ENCODE data around the gene HYI.
"Not testable (repeated sequence)": the region's sequence is repeated elsewhere in the genome, so short reads cannot be mapped to it uniquely, and the experiment has no call there.

HYI gene, protein sequence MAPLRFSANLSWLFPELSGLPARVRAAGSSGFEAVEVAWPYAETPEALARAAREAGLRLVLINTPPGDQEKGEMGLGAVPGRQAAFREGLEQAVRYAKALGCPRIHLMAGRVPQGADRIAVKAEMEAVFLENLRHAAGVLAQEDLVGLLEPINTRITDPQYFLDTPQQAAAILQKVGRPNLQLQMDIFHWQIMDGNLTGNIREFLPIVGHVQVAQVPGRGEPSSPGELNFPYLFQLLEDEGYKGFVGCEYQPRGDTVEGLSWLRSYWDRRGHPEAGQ

DNA sequence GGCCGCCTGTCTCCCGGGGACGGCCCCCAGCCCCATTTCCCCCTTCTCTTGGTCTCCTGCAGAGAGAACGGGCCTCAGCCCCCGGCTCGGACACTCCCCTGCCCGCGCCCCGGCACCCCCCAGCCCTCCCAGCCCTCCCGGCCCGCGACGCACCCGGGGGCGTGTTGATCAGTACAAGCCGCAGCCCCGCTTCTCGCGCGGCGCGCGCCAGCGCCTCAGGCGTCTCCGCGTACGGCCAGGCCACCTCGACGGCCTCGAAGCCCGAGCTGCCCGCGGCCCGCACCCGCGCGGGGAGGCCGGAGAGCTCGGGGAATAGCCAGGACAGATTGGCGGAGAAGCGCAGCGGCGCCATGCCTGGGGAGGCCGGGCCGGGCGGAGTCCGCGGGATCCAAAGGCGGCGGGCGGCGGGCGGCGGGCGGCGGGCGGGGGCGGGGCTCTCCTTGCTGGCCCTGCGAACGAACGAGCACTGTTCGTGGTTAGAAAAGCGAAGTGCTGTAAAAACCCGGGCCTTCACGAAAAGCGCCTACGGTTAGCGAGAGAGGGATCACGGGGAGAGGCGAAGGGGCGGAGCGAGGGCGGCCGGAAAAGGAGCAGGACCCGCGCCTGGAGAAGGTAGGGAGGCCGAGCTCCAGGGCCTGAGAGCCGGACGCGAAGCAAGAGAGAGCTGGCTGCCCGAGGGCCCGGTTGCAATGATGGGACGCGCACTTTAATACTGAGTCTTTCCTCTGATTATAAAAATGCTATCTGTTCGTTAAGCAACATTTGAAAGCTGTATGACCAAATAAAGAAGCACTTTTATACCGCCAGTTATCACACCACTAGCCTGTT lies at the start of gene HYI:
TSS of gene HYI (minus strand) at position 490 of the 828 bp plus-strand sequence. CDS start at position 352, 138 bp downstream.
- DNase-seq, result peak; percentile 48

GRCh38 chr1:43501806-43502205 lies 48.1 kb upstream of the HYI start:
- not testable (repeated sequence) for DNase-seq

DNA sequence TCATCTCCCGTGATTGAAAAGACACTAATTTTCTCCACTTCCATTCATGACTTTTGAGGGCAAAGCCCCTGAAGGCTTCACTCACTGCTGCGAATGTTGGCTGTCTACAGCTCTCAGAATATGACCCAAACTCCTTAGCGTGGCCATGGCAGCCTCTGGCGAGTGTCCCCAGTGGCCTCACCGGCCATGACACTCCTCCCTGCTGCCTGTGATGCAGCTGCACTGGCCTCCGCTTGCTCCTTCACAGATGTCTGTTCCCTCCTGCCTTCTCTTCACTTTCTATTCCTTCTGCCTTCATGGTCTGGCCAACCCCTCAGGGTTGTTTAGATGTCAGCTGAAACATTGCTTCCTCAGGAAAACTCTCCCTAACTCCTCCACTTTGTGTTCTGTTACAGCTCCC lies 46.2 kb upstream of the HYI start:
- DNase-seq, result no peak

DNA sequence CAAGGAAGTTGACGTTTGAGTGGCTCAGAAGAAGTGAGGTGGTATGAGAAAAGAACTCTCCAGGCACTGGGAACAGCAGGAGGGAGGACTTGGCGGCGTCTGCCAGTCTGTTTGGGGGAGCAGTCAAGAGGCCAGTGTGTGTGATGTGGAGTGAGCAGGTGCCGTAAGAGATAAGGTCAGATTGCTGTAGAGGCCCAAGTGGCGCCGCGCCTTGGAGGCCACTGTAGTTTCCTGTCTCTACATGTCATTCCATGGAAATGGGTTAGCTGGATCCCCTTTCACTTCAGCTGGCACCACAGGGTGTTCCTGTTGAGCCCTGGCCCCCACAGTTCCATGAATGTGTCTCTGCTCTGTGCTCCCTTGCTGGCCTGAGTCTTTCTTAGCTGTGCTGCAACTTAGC lies 41.5 kb upstream of the HYI start:
- no peak for DNase-seq

DNA sequence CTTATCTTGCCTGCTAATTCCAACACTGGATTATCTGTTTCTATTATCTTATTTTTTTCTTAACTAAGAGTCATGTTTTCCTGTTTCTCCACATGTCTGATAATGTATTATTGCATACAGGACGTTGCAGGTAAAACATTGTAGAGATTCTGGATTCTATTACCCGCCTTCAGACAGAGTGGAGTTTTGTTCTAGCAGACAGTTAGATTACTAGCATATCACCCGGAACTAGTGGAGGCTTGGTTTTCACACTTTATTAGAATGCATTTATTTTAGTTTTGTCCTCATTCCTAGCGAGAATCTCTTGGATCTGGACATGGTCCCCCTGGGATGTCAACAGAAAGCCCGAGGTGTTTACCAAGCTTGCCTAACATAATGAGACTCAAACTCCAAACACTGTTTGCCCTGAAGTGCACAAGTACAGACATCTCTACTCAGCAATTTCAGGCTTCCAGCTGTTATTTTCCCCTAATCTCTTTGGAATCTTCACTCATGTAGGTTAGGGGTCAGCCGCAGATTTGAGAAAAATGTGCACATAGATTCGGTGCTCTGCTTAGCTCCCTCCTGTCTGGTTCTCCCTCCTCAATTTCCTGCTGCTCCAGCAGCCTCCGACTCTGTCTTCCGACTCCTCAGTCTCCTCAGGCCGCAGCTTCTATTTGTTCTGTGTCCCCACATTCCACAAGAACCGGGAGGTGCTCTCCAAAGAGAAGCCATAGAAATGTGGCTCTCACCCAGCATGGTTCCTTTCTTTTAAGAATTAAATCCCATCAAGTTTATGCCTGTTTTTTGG lies 40.1 kb upstream of the HYI start:
- no peak for DNase-seq

DNA sequence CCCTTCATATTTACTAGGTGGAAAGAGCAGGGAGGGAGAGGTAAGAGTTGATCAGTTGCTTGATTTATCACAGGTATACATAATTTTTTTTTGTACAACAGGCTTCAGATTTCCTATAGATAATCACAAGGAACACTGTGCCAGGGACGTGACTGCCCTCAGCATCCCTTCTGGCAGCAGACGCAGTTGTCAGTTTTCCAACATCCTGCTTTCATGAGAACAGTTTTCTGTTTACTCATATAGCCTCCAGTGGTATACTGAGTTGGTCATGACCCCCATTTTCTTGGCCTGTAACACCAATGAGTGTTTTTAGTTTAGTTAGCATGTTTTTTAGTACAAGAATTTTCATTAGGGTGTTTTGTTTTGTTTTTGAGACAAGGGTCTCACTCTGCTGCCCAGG lies 39.1 kb upstream of the HYI start:
- DNase-seq, result no peak

- no peak for DNase-seq
Measured at GRCh38 chr1:43491061-43491460, 37.3 kb upstream of the HYI start.

- no peak for DNase-seq
Measured at GRCh38 chr1:43488165-43488564, 34.4 kb upstream of the HYI start.

DNA sequence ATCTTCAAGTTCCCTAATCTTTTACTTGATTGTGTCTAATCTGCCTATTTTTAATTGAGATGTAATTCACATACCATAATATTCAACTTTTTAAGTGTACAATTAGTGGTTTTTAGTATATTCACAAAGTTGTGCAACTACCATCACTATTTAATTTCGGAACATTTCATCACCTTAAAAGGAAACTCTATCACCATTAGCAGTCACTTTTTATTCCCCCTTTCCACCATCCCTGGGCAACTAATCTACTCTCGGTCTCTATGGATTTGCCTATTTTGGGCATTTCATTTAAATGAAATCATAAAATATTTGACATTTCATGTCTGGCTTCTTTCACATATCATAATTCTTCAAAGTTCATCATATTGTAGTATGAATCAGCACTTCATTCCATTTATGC lies 30.6 kb upstream of the HYI start:
- no peak for DNase-seq

DNA sequence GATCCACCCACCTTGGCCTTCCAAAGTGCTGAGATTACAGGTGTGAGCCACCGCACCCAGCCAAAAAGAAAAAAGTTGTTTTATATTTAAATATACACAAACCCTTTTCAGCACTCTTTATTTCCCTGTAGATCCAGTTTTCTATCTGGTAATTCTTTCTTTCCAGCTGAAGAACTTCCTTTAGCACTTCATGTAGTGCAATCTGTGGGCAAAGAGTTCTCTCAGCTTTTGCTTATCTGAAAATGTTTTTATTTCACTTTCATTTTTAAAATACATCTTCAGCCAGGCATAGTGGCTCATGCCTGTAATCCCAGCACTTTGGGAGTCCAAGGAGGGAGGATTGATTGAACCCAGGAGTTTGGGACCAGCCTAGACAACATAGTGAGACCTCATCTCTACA lies 28.5 kb upstream of the HYI start:
- DNase-seq, result no peak

DNA sequence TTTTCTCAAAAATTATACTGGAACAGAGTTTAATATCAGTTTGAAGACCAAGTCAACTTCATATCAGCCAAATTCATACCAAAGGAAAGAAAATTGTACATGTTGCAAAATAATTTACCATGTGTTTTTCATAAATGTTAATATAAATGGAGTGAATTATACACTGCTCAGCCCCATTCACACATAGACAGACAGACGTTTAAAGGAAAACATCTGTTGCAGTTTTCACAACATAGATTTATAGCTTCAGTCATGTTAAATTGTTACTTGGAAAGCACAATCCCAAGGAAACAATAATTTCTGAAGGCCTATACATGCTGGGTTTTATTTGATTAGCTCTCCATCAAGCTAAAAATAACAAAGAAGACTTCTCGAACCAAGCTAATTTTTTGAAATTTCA lies 27.8 kb upstream of the HYI start:
- DNase-seq, result no peak

DNA sequence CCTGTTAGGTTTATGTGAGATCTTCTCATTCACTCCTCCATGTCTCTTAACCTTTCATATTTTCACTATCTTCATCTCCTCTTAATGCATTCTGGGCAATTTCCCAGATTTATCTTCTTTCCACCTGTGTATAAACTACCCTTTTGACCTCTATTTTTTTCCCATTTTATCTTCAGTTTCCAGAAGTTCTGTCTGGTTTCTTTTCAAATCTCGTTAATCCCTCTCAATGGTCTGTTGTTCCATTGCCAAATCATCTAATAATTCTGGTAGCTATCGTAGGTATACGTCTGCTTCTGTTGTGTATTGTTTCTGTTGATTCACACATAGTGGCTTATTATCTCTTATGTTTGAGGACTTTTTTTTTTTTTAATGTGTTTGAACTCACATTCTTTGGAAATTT lies 25.7 kb upstream of the HYI start:
- DNase-seq, result no peak

- no peak for DNase-seq
Measured at GRCh38 chr1:43477716-43478115, 24.0 kb upstream of the HYI start.

DNA sequence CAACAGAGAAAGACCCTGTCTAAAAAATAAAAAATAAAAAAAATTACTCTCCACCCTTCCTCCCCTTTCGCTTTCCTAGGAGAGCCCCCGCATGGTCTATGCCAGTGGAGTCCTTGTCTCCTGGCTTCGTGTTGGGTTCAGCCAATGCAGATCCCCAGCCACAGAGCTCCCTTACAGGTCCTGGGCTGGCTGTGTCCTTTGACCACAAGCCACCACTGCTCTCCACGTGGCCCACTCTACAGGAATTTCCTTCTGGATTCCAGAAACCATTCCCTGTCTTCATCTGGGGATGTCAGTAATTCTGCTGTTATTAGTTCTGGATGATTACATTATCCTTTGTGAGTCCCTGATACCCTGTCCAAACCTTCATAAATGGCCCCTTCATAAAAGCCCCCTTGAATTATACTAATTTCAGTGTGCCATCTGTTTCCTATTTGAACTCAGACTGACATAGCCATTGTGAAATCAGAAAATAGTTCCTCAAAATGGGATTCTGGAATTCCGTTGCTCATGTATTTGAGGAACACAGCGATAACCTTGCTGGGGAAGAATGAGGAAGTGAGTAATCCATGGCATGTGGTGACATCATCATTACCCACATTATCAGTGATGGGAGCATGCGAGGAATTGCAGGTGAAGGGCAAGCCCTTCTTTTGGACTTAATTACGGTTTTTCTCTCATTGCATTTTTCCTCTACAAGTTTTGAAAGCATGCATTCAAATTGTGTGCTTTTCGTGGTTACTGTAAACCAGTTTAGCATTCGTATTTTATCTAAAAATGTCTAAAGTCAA lies 22.1 kb upstream of the HYI start:
- DNase-seq, result not testable (repeated sequence)

DNA sequence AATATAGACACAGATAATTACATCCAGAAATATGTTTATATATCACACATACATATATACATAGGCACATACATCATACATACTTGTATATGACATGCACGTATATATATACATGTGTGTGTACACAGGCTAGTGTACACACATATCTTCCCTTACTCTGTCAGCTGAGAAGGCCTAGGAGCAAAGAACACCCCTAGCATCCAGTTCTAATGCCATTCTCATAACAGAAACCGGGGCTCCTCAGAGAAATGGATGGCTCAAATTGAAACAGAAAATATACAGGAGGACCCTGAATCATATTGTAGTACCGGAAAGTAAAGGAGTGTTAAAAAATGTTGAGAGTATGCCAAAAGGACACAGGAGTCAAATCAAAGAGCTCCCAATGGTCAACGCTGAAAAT lies 19.7 kb upstream of the HYI start:
- DNase-seq, result no peak

- not testable (repeated sequence) for DNase-seq
Measured at GRCh38 chr1:43472463-43473151, 18.9 kb upstream of the HYI start.

GRCh38 chr1:43472087-43472462 lies 18.3 kb upstream of the HYI start:
- DNase-seq, result no peak

DNA sequence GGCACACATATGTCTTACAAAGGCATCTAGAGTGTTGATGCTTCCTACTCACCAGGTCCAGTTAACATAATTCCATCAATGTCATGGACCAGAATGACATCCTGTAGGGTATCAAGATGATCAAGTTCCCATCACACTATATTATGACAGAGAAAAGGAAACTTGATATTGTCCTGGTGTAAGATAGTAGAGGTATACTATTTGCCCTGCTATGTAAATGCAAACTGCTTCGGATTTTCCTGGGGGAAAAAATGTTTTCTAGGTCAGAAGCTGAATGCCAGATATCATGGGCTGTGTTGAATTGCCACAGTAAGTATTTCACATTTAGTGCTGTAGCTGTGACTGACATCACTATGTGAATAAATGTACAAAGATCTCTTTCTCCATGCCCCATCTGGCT lies 16.2 kb upstream of the HYI start:
- no peak for DNase-seq

GRCh38 chr1:43468414-43468813 lies 14.7 kb upstream of the HYI start:
- DNase-seq, result no peak

DNA sequence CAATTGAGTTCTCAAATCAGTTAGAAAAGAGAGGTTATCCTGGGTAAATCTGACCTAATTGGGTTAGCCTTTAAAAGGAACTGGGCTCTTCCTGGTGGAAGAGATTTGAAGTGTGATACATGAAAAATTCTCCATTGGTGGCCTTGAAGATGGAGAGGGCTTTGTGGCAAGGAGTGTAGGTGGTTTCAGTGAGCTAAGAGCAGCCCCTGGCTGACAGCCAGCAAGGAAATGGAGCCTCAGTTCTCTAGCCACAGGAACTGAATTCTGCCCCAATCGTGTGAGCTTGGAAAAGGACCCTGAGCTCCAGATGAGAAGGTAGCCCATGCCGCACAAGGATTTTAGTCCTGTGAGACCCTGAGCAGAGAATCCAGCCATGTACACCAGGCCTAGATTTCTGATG lies 12.7 kb upstream of the HYI start:
- DNase-seq, result no peak

- no peak for DNase-seq
Measured at GRCh38 chr1:43465505-43466067, 11.9 kb upstream of the HYI start.

Measured in activated CD8-positive, alpha-beta memory T cell treated with anti-CD3 and anti-CD28 coated beads, Interleukin-2, amount 50 U/mL, for 4 hours (primary cell).